Thyroid gland (tissue), 4 donors: Measurements from ENCODE around the gene PLXNA3. TPM values are rescaled to one million over a fixed set of nuclear protein-coding genes. Genes with fewer than 3 reads are reported as not detected.

Source experiments
- DNase-seq, 2 donors: peaks; one replicate each; pipeline ENCODE4 v3.0.0-alpha.2; 2019
- H3K27ac ChIP-seq, 3 donors: fragments of 200-600 bp; sonication (generic); 1 replicate in 2 of 3; 2 replicates in 1 of 3; pipeline ENCODE4 v1.5.1; 2016 to 2019; ENCODE audit warnings: mild to moderate bottlenecking in 1 of 3, moderate library complexity in 1 of 3
- H3K27me3 ChIP-seq: fragments of 200-600 bp; sonication (generic); one replicate; pipeline ENCODE4 v1.5.1; 2019
- H3K36me3 ChIP-seq, 2 donors: fragments of 200-600 bp; sonication (generic); one replicate each; pipeline ENCODE4 v1.5.1; 2016 to 2019
- H3K4me1 ChIP-seq, 2 donors: fragments of 200-600 bp; sonication (generic); one replicate each; pipeline ENCODE4 v1.5.1; 2017 to 2019
- H3K4me3 ChIP-seq, 3 donors: fragments of 200-600 bp; sonication (generic); replicated peaks in 1 of 3; 1 replicate in 2 of 3; 2 replicates in 1 of 3; pipeline ENCODE4 v1.5.1; 2016; ENCODE audit warnings: mild to moderate bottlenecking in 1 of 3
- H3K9me3 ChIP-seq: fragments of 200-600 bp; sonication (generic); one replicate; pipeline ENCODE4 v1.5.1; 2017
- POLR2A ChIP-seq, 2 donors: fragments of 450-650 bp; IDR thresholded peaks; one replicate each; pipeline ENCODE4 v1.6.1; 2017; ENCODE audit warnings: antibody characterized with exemption in 2 of 2, mild to moderate bottlenecking in 2 of 2, moderate library complexity in 1 of 2
- WGBS, 2 donors: methylation state at CpG; one replicate each; pipeline ENCODE4 v1.1.5; 2017; 5-methylcytosine and 5-hydroxymethylcytosine counted together
- intact Hi-C: fragments of 100-400 bp; cut with DNase I; formaldehyde crosslinking; loops from one replicate; pipeline ENCODE4 v1.15.1; 2023
- total RNA-seq, 4 donors: library from RNA; depleted of rRNA; stranded (reverse); fragments of >200 nt; gene quantifications; one replicate each; pipeline ENCODE4 v1.2.3, GENCODE V29; 2016
- TF ChIP-seq, protein P1 (sequence below), 6 experiments: fragments of 200-600 bp in 3 of 6; fragments of 450-650 bp in 3 of 6; sonication (generic) in 3 of 6; IDR thresholded peaks; one replicate each; pipeline ENCODE4 v1.5.1; 2016 to 2019; ENCODE audit warnings: antibody characterized with exemption in 6 of 6, mild to moderate bottlenecking in 2 of 6, inconsistent platforms in 1 of 6, moderate library complexity in 1 of 6

PLXNA3 gene
- total RNA-seq, 4 donors from 2014 or later = 3.9 to 20.7 (median 14.1) TPM

DNA sequence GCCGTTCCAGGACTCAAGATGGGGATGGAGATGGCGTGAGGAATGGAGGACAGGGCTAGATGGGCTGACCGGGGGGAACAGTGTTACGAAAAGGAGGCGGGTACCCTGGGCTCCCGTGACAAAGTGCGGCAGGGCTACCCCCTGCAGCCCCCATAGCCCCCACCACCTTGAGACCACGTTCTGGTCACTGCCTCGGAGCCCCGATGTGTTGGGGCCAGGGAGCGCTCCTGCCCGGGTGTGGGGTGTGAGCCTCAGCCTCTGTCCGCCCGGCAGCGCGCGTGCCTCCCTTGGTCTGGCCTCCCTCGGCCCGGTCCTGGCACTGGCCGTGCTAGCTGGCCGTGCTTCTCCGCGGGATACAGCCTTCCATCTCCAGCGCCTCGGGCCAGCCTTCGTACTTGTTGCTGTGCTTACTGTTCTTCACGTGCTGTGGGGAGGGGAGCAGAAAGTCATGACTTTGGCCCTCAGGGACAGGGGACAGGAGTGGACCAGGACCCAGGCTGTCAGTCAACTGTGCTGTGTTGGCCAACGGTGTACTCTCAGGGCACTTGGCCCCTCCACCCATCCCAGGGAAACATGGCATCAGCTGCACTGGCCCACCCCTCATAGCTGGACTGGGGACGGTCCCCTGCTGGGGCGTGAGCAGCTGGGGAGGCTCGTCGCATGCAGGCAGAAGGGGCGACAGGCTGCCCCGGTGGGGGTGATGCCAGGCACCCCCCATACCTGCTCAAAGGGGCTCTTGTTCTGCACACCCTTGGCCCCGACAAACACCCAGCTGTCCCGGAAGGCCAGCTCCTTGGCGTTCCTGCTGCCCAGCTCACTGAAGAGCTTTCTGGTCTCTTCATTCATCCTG, 48.6 kb downstream of the PLXNA3 start:
- no peaks in the 10 kb centered on the region for H3K27me3 ChIP-seq
- 80 to 94% methylated on average over 4 to 19 of the region's 37 CpGs for WGBS, 2 donors
- no peak overlapping the region for H3K27ac ChIP-seq
- intact Hi-C loops = no loop called here
- no peaks in the 10 kb centered on the region for H3K9me3 ChIP-seq
- peaks cover 3 to 6% of the 10 kb centered on the region in 2 donors for H3K36me3 ChIP-seq
- TF ChIP-seq POLR2A (IDR thresholded peaks at IDR 0.05) = no peak
- TF ChIP-seq, protein P1, sequence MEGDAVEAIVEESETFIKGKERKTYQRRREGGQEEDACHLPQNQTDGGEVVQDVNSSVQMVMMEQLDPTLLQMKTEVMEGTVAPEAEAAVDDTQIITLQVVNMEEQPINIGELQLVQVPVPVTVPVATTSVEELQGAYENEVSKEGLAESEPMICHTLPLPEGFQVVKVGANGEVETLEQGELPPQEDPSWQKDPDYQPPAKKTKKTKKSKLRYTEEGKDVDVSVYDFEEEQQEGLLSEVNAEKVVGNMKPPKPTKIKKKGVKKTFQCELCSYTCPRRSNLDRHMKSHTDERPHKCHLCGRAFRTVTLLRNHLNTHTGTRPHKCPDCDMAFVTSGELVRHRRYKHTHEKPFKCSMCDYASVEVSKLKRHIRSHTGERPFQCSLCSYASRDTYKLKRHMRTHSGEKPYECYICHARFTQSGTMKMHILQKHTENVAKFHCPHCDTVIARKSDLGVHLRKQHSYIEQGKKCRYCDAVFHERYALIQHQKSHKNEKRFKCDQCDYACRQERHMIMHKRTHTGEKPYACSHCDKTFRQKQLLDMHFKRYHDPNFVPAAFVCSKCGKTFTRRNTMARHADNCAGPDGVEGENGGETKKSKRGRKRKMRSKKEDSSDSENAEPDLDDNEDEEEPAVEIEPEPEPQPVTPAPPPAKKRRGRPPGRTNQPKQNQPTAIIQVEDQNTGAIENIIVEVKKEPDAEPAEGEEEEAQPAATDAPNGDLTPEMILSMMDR (IDR thresholded peaks at IDR 0.05) = no peak
- no peak overlapping the region for H3K4me3 ChIP-seq
- DNase-seq = no peak
- H3K4me1 ChIP-seq = no peaks in the 10 kb centered on the region

DNA sequence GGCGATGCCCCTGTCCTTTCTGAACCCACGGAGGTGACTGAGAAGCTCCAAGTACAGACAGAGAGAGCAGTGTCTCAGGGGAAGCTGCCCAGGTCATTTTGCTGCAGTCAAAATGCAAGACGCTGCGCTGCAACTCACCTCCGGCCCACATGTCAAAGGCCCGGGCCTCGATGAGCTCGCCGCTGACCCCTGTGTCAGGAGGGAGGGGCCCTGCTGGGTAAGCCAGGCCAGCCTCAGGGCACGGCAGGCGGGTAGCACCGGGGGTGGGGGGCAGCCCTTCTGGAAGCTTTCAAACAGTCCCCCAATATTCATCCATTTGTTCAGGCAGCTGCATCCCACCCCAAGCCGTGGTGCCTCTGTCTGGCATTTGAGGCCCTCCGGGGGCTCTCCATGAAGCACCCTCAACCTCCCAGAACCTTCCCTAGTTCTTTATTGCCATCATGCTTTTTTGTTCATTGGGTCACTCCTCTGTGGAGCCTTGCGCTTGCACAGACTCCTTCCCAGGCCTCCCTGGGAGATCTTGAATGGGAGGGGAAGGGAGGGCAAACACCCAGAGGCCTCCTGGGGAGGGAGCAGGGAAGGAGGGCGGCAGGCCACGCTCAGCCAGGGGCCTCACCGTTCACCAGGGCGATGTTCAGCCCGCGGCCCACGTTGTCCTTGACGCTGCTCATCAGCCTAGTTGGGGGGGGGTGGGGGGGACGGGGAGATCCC, 49.7 kb downstream of the PLXNA3 start:
- H3K4me3 ChIP-seq = no peak overlapping the region
- peaks cover 3 to 6% of the 10 kb centered on the region in 2 donors for H3K36me3 ChIP-seq
- TF ChIP-seq, protein P1 (IDR thresholded peaks at IDR 0.05) = no peak
- TF ChIP-seq POLR2A (IDR thresholded peaks at IDR 0.05) = no peak
- H3K27ac ChIP-seq = no peak overlapping the region
- intact Hi-C loops = no loop called here
- no peaks in the 10 kb centered on the region for H3K4me1 ChIP-seq
- no peaks in the 10 kb centered on the region for H3K27me3 ChIP-seq
- no peak for DNase-seq
- WGBS, 2 donors = 88 to 91% methylated on average over 5 to 6 of the region's 24 CpGs
- no peaks in the 10 kb centered on the region for H3K9me3 ChIP-seq

DNA sequence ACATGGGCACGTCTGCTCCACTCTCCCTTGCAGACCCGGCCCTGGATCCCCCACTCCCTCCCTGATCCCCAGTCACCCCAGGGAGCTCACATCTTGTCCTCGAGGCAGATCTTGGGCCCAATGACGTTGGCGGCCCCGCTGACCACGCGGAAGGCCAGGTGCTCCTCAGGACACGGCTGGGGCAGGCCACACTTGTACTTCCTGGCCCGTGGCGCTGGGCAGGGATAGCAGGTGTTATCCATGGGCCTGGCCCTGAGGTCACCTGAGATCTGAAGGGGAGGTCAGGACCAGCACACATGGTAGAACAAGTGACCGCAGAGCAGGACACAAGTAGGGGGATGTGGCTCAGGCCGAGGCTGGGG, 50.3 kb downstream of the PLXNA3 start:
- no peak for DNase-seq
- H3K27me3 ChIP-seq = no peaks in the 10 kb centered on the region
- WGBS, 2 donors = 100% methylated on average over 1 of the region's 13 CpGs; no CpG with 5 or more reads in 1 of the 2 donors
- intact Hi-C loops = no loop called here
- TF ChIP-seq, protein P1 (IDR thresholded peaks at IDR 0.05) = no peak
- no peak for TF ChIP-seq POLR2A (IDR thresholded peaks at IDR 0.05)
- H3K9me3 ChIP-seq = no peaks in the 10 kb centered on the region
- no peak overlapping the region for H3K4me3 ChIP-seq
- H3K27ac ChIP-seq = no peak overlapping the region
- H3K36me3 ChIP-seq = peaks cover 3 to 6% of the 10 kb centered on the region in 2 donors
- H3K4me1 ChIP-seq = no peaks in the 10 kb centered on the region

DNA sequence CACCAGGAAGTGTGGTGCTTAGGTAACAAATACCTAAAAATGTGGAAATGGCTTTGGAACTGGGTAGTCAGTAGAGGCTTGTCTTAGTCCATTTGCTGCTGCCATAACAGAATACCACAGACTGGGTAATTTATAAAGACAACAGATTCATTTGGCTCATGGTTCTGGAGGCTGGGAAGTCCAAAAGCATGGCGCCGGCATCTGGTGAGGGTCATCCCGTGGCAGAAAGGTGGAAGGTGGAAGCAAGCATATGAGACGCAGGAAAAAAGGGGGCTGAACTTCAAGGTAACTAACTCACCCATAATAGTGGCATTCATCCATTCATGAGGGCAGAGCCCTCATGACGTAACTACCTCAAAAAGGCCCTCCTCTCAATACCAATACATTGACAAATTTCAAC, 51.4 kb downstream of the PLXNA3 start:
- TF ChIP-seq POLR2A (IDR thresholded peaks at IDR 0.05) = no peak
- TF ChIP-seq, protein P1 (IDR thresholded peaks at IDR 0.05) = no peak
- WGBS, 2 donors = 98 to 100% methylated on average over 5 of the region's 5 CpGs
- H3K9me3 ChIP-seq = no peaks in the 10 kb centered on the region
- H3K4me3 ChIP-seq = no peak overlapping the region
- H3K36me3 ChIP-seq = peaks cover 3 to 6% of the 10 kb centered on the region in 2 donors
- no peak overlapping the region for H3K27ac ChIP-seq
- H3K27me3 ChIP-seq = no peaks in the 10 kb centered on the region
- DNase-seq = no peak
- H3K4me1 ChIP-seq = no peaks in the 10 kb centered on the region
- intact Hi-C loops = no loop called here

DNA sequence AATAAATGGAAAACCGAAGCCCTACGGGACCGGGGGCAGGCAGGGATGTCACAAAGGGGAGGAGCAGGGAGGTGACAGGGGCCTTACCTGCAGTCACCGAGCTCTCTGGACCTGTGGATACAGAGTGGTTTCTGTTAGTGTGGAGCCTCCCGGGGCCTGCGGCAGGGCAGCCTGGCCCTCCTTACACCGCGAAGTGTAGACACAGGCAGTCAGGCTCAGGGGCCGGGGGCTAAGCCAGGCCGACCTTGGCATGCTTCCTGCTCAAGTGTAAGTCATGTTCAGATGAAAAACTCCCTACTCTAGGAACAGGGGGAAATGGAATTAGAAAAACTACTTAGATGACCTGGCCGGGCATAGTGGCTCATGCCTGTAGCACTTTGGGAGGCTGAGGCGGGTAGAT, 53.7 kb downstream of the PLXNA3 start:
- Histone ChIP-seq H3K27ac (no peak overlapping the region), H3K9me3 (no peaks in the 10 kb centered on the region), H3K4me1 (peaks cover 1 to 5% of the 10 kb centered on the region in 2 donors), H3K4me3 (no peak overlapping the region), H3K27me3 (no peaks in the 10 kb centered on the region), H3K36me3 (peaks cover 3 to 6% of the 10 kb centered on the region in 2 donors)
- TF ChIP-seq, protein P1 (IDR thresholded peaks at IDR 0.05) = no peak
- TF ChIP-seq POLR2A (IDR thresholded peaks at IDR 0.05) = no peak
- DNase-seq = no peak
- WGBS, 2 donors = 73 to 90% methylated on average over 4 to 5 of the region's 12 CpGs
- intact Hi-C loops = no loop called here
